ENCODE data around the gene NUP93. TPM values are rescaled to one million over a fixed set of nuclear protein-coding genes. Genes with fewer than 3 reads are reported as not detected.

NUP93 gene
- total RNA-seq, 1 experiment from 2014 or later = 165 TPM

GRCh38 chr16:56871172-56871593, 141.3 kb downstream of the NUP93 start:
- Histone ChIP-seq H4K8ac (replicated peaks; ENCODE audit: insufficient read length, low read depth, low read length) (no peak overlapping the region), H3K23ac (ENCODE audit: insufficient read length, low read depth, low read length) (no peak overlapping the region), H2BK15ac (ENCODE audit: low read depth, low read length) (no peak overlapping the region), H3K18ac (ENCODE audit: insufficient read length, low read depth, low read length) (no peak overlapping the region), H3K23me2 (ENCODE audit: insufficient read length, low read depth, low read length, poor library complexity, severe bottlenecking) (no peaks in the 10 kb centered on the region), H4K5ac (ENCODE audit: insufficient read length, low read depth, low read length) (no peak overlapping the region), H4K20me1 (ENCODE audit: control insufficient read depth, insufficient read depth, insufficient read length) (no peaks in the 10 kb centered on the region), H3K4me2 (ENCODE audit: insufficient read depth, insufficient read length, low read length) (no peak overlapping the region), H3K9me3 (ENCODE audit: control insufficient read depth, low read depth, low read length) (no peaks in the 10 kb centered on the region), H3K9ac (ENCODE audit: extremely low read depth, insufficient read length, low read length) (no peak overlapping the region), H3T11ph (ENCODE audit: low read length) (no peak overlapping the region), H3K4me1 (ENCODE audit: insufficient read depth, low read length) (no peaks in the 10 kb centered on the region; the same call in 1 of the 2 replicates), H2BK12ac (ENCODE audit: insufficient read length, low read depth, low read length) (no peak overlapping the region), H2BK20ac (ENCODE audit: low read depth, low read length, poor library complexity, severe bottlenecking) (no peak overlapping the region), H4K91ac (ENCODE audit: insufficient read length, low read depth, low read length) (no peak overlapping the region), H3K27ac (ENCODE audit: insufficient read length, low read depth, low read length) (no peak overlapping the region), H3K27me3 (ENCODE audit: insufficient read depth, low read length) (no peaks in the 10 kb centered on the region), H2AFZ (ENCODE audit: low read length) (no peak overlapping the region), H2BK120ac (ENCODE audit: low read depth, low read length, poor library complexity, severe bottlenecking) (no peak overlapping the region), H2AK5ac (ENCODE audit: insufficient read length, low read length) (no peak overlapping the region), H3K14ac (ENCODE audit: insufficient read depth, low read length) (no peak overlapping the region), H2BK5ac (ENCODE audit: insufficient read length, low read length) (no peak overlapping the region), H3K4ac (ENCODE audit: low read depth, low read length) (no peak overlapping the region), H3K56ac (ENCODE audit: insufficient read length, low read depth, low read length) (no peak overlapping the region), H3K79me1 (ENCODE audit: insufficient read depth, low read depth, low read length, poor library complexity, severe bottlenecking) (no peaks in the 10 kb centered on the region), H3K79me2 (ENCODE audit: insufficient read depth, low read length) (no peaks in the 10 kb centered on the region)
- WGBS (ENCODE audit: extremely low coverage, insufficient read length, low lambda C conversion rate) = no CpG with 5 or more reads among the region's 7 CpGs
- DNase-seq = no peak
- H3K9me3 Mint-ChIP-seq = no peaks in the 10 kb centered on the region
- H3K27ac Mint-ChIP-seq = no peak overlapping the region
- H3K36me3 Mint-ChIP-seq (ENCODE audit: insufficient read depth in 1 of 3, low read depth in 3 of 3) = no peaks in the 10 kb centered on the region
- no peak for TF ChIP-seq CTCF (conservative IDR thresholded peaks at IDR 0.05)
- no peaks in the 10 kb centered on the region for H3K27me3 Mint-ChIP-seq (ENCODE audit: low read depth)
- H3K4me1 Mint-ChIP-seq = peaks cover 4 to 5% of the 10 kb centered on the region in 2 experiments
- no peak overlapping the region for H3K4me3 Mint-ChIP-seq

Data from H9 (cell line).